MCF 10A (cell line): Measurements from ENCODE around the gene UTP25. TPM values are rescaled to one million over a fixed set of nuclear protein-coding genes. Genes with fewer than 3 reads are reported as not detected.
A peak's percentile ranks its signal among the peaks of the same experiment; 100 is the strongest.

Experiments
- BruUV-seq: library from RNA; stranded (reverse); fragments of 400-500 nt; replicated peaks from 2 replicates; lab custom pipeline; 2021; lab: Mats Ljungman, UMichigan
- CTCF ChIA-PET: fragments of 300-600 bp; sonication (Branson Sonifier 250); formaldehyde crosslinking; extraction: SDS; loops from one replicate; lab custom pipeline; 2021; ENCODE audit warnings: antibody characterized with exemption, inconsistent platforms; lab: Yijun Ruan, JAX
- POLR2A ChIA-PET: fragments of 300-600, 350-650 bp; sonication (Branson Sonifier 250); formaldehyde crosslinking; extraction: SDS; loops from one replicate; lab custom pipeline; 2020; ENCODE audit warnings: antibody characterized with exemption, inconsistent platforms; lab: Yijun Ruan, JAX
- DNase-seq: peaks from one replicate; pipeline ENCODE4 v3.0.0-alpha.2; 2018; ENCODE audit not compliant: unreplicated experiment
- H3K27ac Mint-ChIP-seq: one replicate; pipeline ENCODE4 v1.8.0; 2022; ENCODE audit warnings: mild to moderate bottlenecking, low read depth, mixed read lengths; ENCODE audit not compliant: unreplicated experiment
- H3K27me3 Mint-ChIP-seq: one replicate; pipeline ENCODE4 v1.8.0; 2022; ENCODE audit warnings: mixed read lengths; ENCODE audit not compliant: insufficient read depth, unreplicated experiment
- H3K36me3 Mint-ChIP-seq: one replicate; pipeline ENCODE4 v1.8.0; 2022; ENCODE audit warnings: mild to moderate bottlenecking, moderate library complexity, mixed read lengths; ENCODE audit not compliant: insufficient read depth, unreplicated experiment
- H3K4me1 Mint-ChIP-seq: one replicate; pipeline ENCODE4 v1.8.0; 2022; ENCODE audit warnings: mixed read lengths; ENCODE audit not compliant: insufficient read depth, unreplicated experiment
- H3K4me3 Mint-ChIP-seq: one replicate; pipeline ENCODE4 v1.8.0; 2022; ENCODE audit warnings: mild to moderate bottlenecking, moderate library complexity, mixed read lengths; ENCODE audit not compliant: unreplicated experiment
- H3K9me3 Mint-ChIP-seq: one replicate; pipeline ENCODE4 v1.8.0; 2022; ENCODE audit warnings: mixed read lengths; ENCODE audit not compliant: unreplicated experiment
- intact Hi-C: fragments of 100-400 bp; cut with micrococcal nuclease; formaldehyde crosslinking; loops from 2 replicates; pipeline ENCODE4 v1.14.1; 2022
- total RNA-seq: library from RNA; stranded (reverse); gene quantifications from 2 replicates; pipeline ENCODE4 v1.2.3, GENCODE V29; 2022
- TF ChIP-seq, protein P1 (sequence below): fragments of 200-600 bp; IDR thresholded peaks from one replicate; pipeline ENCODE4 v1.8.0; 2022; ENCODE audit warnings: antibody characterized with exemption, mild to moderate bottlenecking; ENCODE audit not compliant: unreplicated experiment

The UTP25 gene
- total RNA-seq, 1 experiment from 2014 or later = 23.8 TPM

DNA sequence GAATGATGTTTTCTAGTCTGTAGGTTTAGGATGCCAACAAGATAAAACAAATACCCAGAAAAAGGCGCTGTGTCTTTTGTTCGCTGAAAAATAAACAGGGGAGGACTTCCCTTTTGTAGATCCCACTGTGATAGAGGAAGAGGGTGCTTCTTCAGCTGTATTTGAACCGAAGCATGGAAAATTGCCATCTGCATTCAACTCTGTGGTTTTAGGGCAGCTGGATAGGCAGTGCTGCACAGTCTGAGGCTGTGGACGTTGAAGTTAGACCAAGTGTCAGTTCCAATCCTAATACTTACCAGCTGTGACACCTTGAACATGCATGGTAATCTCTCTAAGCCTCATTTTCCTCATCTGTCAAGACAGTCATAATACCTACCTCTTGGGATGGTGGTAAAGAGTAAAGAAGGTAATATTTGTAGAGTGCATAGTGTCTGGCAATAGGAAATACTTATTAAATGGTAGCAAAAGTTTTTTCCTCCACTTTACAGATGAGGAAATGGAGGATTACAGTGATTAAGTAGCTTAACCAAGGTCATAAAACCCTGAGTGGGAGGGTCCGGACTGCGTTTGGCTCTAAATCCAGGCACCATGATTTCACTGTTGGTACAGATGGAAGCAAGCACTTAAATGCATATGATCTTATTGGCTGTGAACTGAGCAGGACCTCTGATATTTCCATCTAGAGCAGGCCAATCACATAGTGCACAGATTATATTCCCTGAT, 48.5 kb downstream of the UTP25 start:
- CTCF ChIA-PET = interaction anchor here (0.6 to 12.6 kb wide), 15 partner anchors 8 to 219 kb away, joined by 3 to 201 read pairs (median 11); no protein-coding TSS in a partner anchor
- POLR2A ChIA-PET = interaction anchor here (0.6 to 10.9 kb wide), 13 partner anchors 8 to 92 kb away, joined by 3 to 156 read pairs (median 6); partner anchors contain the start of gene C1orf74
- H3K36me3 Mint-ChIP-seq = no peaks in the 10 kb centered on the region
- intact Hi-C loops = no loop called here
- no peak overlapping the region for H3K4me3 Mint-ChIP-seq
- no peaks in the 10 kb centered on the region for H3K9me3 Mint-ChIP-seq
- BruUV-seq = no TSS peak
- TF ChIP-seq, protein P1, sequence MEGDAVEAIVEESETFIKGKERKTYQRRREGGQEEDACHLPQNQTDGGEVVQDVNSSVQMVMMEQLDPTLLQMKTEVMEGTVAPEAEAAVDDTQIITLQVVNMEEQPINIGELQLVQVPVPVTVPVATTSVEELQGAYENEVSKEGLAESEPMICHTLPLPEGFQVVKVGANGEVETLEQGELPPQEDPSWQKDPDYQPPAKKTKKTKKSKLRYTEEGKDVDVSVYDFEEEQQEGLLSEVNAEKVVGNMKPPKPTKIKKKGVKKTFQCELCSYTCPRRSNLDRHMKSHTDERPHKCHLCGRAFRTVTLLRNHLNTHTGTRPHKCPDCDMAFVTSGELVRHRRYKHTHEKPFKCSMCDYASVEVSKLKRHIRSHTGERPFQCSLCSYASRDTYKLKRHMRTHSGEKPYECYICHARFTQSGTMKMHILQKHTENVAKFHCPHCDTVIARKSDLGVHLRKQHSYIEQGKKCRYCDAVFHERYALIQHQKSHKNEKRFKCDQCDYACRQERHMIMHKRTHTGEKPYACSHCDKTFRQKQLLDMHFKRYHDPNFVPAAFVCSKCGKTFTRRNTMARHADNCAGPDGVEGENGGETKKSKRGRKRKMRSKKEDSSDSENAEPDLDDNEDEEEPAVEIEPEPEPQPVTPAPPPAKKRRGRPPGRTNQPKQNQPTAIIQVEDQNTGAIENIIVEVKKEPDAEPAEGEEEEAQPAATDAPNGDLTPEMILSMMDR = no peak
- H3K4me1 Mint-ChIP-seq = peaks cover 84% of the 10 kb centered on the region
- no peaks in the 10 kb centered on the region for H3K27me3 Mint-ChIP-seq
- no peak for DNase-seq
- peak overlapping the region; percentile 98 for H3K27ac Mint-ChIP-seq

DNA sequence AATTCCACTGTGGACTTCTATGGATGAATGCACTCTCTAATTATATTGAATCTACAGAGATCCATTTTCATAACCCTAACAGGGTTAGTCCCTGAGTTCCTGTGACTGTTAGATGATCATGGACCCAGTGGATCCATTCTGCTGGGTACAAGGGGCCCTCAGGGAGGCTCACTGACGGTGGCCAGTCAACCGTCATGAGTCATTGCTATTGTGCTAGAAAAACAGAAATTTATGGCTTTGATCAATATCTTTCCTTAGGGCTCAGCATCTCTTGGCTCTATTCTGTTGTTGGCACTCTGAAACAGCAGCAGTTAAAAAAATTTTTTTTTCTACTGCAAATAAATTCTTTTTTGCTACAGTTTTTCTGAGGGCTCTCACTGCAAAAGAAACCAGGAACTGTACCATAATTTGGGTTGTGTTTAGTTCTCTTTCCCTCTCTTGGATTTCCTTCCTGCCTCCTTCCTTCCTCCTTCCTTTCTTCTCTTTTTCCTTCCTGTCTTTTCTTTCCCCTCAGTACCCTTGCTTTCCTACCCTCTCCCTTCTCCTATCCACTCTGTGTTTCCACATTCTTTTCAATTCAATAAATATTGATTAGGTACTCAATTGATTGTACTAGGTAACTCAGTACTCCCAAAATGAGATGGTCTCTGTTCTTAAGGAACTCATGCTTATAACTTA, 49.5 kb downstream of the UTP25 start:
- no peak overlapping the region for H3K4me3 Mint-ChIP-seq
- intact Hi-C loops = no loop called here

GRCh38 chr1:209878964-209879363, 51.2 kb downstream of the UTP25 start:
- intact Hi-C loops = no loop called here
- no peak overlapping the region for H3K4me3 Mint-ChIP-seq
- CTCF ChIA-PET = interaction anchor here (0.6 to 12.6 kb wide), 7 partner anchors 9 to 1637 kb away, joined by 3 to 201 read pairs (median 11); no protein-coding TSS in a partner anchor
- POLR2A ChIA-PET = interaction anchor here (0.5 to 3.1 kb wide), 7 partner anchors 10 to 113 kb away, joined by 3 to 30 read pairs (median 5); no protein-coding TSS in a partner anchor
- H3K36me3 Mint-ChIP-seq = no peaks in the 10 kb centered on the region
- TF ChIP-seq, protein P1 = no peak
- no peak for DNase-seq
- BruUV-seq = no TSS peak
- H3K4me1 Mint-ChIP-seq = peaks cover 77% of the 10 kb centered on the region
- peak overlapping the region; percentile 75 for H3K27ac Mint-ChIP-seq
- H3K9me3 Mint-ChIP-seq = no peaks in the 10 kb centered on the region
- no peaks in the 10 kb centered on the region for H3K27me3 Mint-ChIP-seq

More for the DNA sequence above, 49.5 kb downstream of the UTP25 start:
- POLR2A ChIA-PET = interaction anchor here (0.6 to 10.9 kb wide), 4 partner anchors 7 to 488 kb away, joined by 3 to 156 read pairs (median 16); no protein-coding TSS in a partner anchor
- Mint-ChIP-seq H3K36me3 (no peaks in the 10 kb centered on the region), H3K4me1 (peaks cover 81% of the 10 kb centered on the region), H3K27me3 (no peaks in the 10 kb centered on the region), H3K9me3 (no peaks in the 10 kb centered on the region), H3K27ac (peak overlapping the region; percentile 85)
- no TSS peak for BruUV-seq
- CTCF ChIA-PET = interaction anchor here (0.7 to 12.6 kb wide), 9 partner anchors 7 to 112 kb away, joined by 4 to 201 read pairs (median 21); no protein-coding TSS in a partner anchor
- TF ChIP-seq, protein P1 = no peak
- DNase-seq = no peak
